Measurements from ENCODE around the gene CCDC18.

CCDC18 gene

GRCh38 chr1:93317207-93317606 lies 136.7 kb downstream of the CCDC18 start:
- no peak for DNase-seq

GRCh38 chr1:93317943-93318342 lies 137.4 kb downstream of the CCDC18 start:
- no peak for DNase-seq

- no peak for DNase-seq
Observed at GRCh38 chr1:93321720-93322119, 141.2 kb downstream of the CCDC18 start.

- no peak for DNase-seq
Observed at GRCh38 chr1:93322349-93322748, 141.8 kb downstream of the CCDC18 start.

GRCh38 chr1:93323185-93323820 lies 142.8 kb downstream of the CCDC18 start:
- DNase-seq = no peak

- no peak for DNase-seq
Observed at GRCh38 chr1:93324486-93325464, 144.3 kb downstream of the CCDC18 start.
